Vagina (tissue), 2 donors: Measurements from ENCODE around the gene PRICKLE2.

Experiments
- POLR2A ChIP-seq, 2 donors: fragments of 450-650 bp; IDR thresholded peaks; one replicate each; pipeline ENCODE4 v1.6.1; 2017; ENCODE audit warnings: antibody characterized with exemption in 2 of 2, mild to moderate bottlenecking in 2 of 2, moderate library complexity in 2 of 2
- TF ChIP-seq, protein P1 (sequence below), 3 experiments: fragments of 450-650 bp in 2 of 3; fragments of 200-600 bp in 1 of 3; sonication (generic) in 1 of 3; IDR thresholded peaks; one replicate each; pipeline ENCODE4 v1.5.1; 2017 to 2019; ENCODE audit warnings: antibody characterized with exemption in 3 of 3, mild to moderate bottlenecking in 2 of 3, moderate library complexity in 2 of 3

GRCh38 chr3:64081235-64081630 lies 144.0 kb downstream of the PRICKLE2 start:
- no peak for TF ChIP-seq POLR2A (IDR thresholded peaks at IDR 0.05)
- TF ChIP-seq, protein P1, sequence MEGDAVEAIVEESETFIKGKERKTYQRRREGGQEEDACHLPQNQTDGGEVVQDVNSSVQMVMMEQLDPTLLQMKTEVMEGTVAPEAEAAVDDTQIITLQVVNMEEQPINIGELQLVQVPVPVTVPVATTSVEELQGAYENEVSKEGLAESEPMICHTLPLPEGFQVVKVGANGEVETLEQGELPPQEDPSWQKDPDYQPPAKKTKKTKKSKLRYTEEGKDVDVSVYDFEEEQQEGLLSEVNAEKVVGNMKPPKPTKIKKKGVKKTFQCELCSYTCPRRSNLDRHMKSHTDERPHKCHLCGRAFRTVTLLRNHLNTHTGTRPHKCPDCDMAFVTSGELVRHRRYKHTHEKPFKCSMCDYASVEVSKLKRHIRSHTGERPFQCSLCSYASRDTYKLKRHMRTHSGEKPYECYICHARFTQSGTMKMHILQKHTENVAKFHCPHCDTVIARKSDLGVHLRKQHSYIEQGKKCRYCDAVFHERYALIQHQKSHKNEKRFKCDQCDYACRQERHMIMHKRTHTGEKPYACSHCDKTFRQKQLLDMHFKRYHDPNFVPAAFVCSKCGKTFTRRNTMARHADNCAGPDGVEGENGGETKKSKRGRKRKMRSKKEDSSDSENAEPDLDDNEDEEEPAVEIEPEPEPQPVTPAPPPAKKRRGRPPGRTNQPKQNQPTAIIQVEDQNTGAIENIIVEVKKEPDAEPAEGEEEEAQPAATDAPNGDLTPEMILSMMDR (IDR thresholded peaks at IDR 0.05) = no peak
